Epithelial cell of umbilical artery (primary cell): ENCODE measurements around the gene MGAM2. TPM values are rescaled to one million over a fixed set of nuclear protein-coding genes. Genes with fewer than 3 reads are reported as not detected.

Experiments
- total RNA-seq: library from RNA; depleted of rRNA; stranded (reverse); fragments of >200 nt; gene quantifications from 2 replicates; pipeline ENCODE4 v1.2.3, GENCODE V29; 2014

MGAM2 gene
- total RNA-seq = not detected in 2 replicates

GRCh38 chr7:142111499-142111898, at the start of gene MGAM2:
Gene MGAM2, plus strand, starts transcription at chr7:142111718. Its CDS starts 5,156 bp downstream, at chr7:142116874.

DNA sequence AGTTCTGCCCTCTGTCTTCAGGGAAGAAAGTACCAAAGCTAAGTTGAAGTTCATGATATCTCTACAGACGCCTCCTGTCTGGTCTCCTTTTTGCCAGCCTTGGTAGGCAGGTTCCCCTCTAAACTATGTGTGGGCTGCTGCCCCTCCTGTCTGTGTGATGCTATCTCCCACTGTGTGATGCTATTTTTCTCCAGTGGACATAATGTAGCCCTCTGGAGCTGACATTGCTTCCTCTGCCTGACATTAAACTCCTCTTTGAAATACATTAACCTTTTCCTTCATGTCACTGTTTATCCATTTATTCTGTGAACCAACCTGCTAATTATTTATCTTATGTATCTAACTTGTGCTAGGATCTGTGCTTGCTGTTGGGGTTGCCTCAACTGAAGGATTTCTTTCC, 146.4 kb downstream of the MGAM2 start, which contains the start of gene PRSS58:
Gene PRSS58 (minus strand): TSS at position 101 of the 400 bp plus-strand sequence. CDS start 351 bp downstream, outside the sequence.

Other genes with a start within 250 kb of the MGAM2 start
- not detected in 2 replicates for gene OR9A4, start 195.3 kb upstream of the MGAM2 start, total RNA-seq
- not detected in 2 replicates for gene CLEC5A, start 164.7 kb upstream of the MGAM2 start, total RNA-seq
- not detected in 2 replicates for gene TAS2R38, start 137.9 kb upstream of the MGAM2 start, total RNA-seq
- gene MGAM, start 115.8 kb upstream of the MGAM2 start, total RNA-seq = not detected in 2 replicates
- gene PRSS58, start 146.3 kb downstream of the MGAM2 start, total RNA-seq = not detected in 2 replicates